Mesenchymal stem cell (in vitro differentiated cells and primary cell): ENCODE data around the gene FCHSD2.

Experiments used
- DNase-seq: peaks from one replicate; pipeline ENCODE4 v3.0.0-alpha.2; 2013
- H2AFZ ChIP-seq: one replicate; pipeline ENCODE4 v1.6.1; 2013; ENCODE audit warnings: low read depth, mild to moderate bottlenecking, control low read depth, inconsistent platforms, low read length, moderate library complexity
- H2AK5ac ChIP-seq: 2 replicates; pipeline ENCODE4 v1.6.1; 2013; ENCODE audit warnings: low read length, moderate library complexity, mild to moderate bottlenecking, inconsistent platforms; ENCODE audit not compliant: severe bottlenecking
- H2BK120ac ChIP-seq: one replicate; pipeline ENCODE4 v1.6.1; 2013; ENCODE audit warnings: low read depth, mild to moderate bottlenecking, inconsistent platforms, low read length, moderate library complexity
- H2BK12ac ChIP-seq, 2 experiments: one replicate each; pipeline ENCODE4 v1.6.1; 2013; ENCODE audit warnings: inconsistent platforms in 2 of 2, low read length in 2 of 2, mild to moderate bottlenecking in 2 of 2, moderate library complexity in 2 of 2, control low read depth in 1 of 2
- H2BK15ac ChIP-seq: one replicate; pipeline ENCODE4 v1.6.1; 2013; ENCODE audit warnings: mild to moderate bottlenecking, low read depth, inconsistent platforms; ENCODE audit not compliant: poor library complexity, severe bottlenecking
- H2BK5ac ChIP-seq: 2 replicates; pipeline ENCODE4 v1.6.1; 2013; ENCODE audit warnings: low read depth, mild to moderate bottlenecking, low read length, control low read depth, inconsistent platforms; ENCODE audit not compliant: poor library complexity, severe bottlenecking
- H3K14ac ChIP-seq, 2 experiments: one replicate each; pipeline ENCODE4 v1.6.1; 2013; ENCODE audit warnings: inconsistent platforms in 2 of 2, low read length in 2 of 2, control low read depth in 1 of 2, mild to moderate bottlenecking in 1 of 2, moderate library complexity in 1 of 2
- H3K18ac ChIP-seq, 2 experiments: one replicate each; pipeline ENCODE4 v1.6.1; 2013; ENCODE audit warnings: inconsistent platforms in 2 of 2, low read length in 2 of 2, control low read depth in 1 of 2, low read depth in 1 of 2, mild to moderate bottlenecking in 1 of 2
- H3K23ac ChIP-seq, 2 experiments: one replicate each; pipeline ENCODE4 v1.6.1; 2013; ENCODE audit warnings: inconsistent platforms in 2 of 2, low read length in 2 of 2, mild to moderate bottlenecking in 2 of 2, moderate library complexity in 2 of 2, control low read depth in 1 of 2
- H3K27ac ChIP-seq: 2 replicates; pipeline ENCODE4 v1.5.1; 2013; ENCODE audit warnings: mild to moderate bottlenecking, moderate library complexity, low read length, control low read depth, inconsistent platforms; ENCODE audit not compliant: poor library complexity, severe bottlenecking
- H3K27me3 ChIP-seq, 2 experiments: 2 replicates each; pipeline versions ENCODE4 v1.6.1 to v1.7.0; 2013; ENCODE audit warnings: low read length in 2 of 2, mild to moderate bottlenecking in 2 of 2, moderate library complexity in 2 of 2, control low read depth in 1 of 2, inconsistent platforms in 1 of 2; ENCODE audit not compliant: control insufficient read depth in 1 of 2, insufficient read depth in 1 of 2
- H3K36me3 ChIP-seq, 2 experiments: 2 replicates each; pipeline versions ENCODE4 v1.6.1 to v1.7.0; 2013; ENCODE audit warnings: low read length in 2 of 2, control low read depth in 1 of 2, inconsistent platforms in 1 of 2, low read depth in 1 of 2, mild to moderate bottlenecking in 1 of 2; ENCODE audit not compliant: insufficient read depth in 2 of 2, control insufficient read depth in 1 of 2
- H3K4ac ChIP-seq, 2 experiments: one replicate each; pipeline ENCODE4 v1.6.1; 2013; ENCODE audit warnings: inconsistent platforms in 2 of 2, low read length in 2 of 2, mild to moderate bottlenecking in 2 of 2, moderate library complexity in 2 of 2, control low read depth in 1 of 2, low read depth in 1 of 2
- H3K4me1 ChIP-seq: 2 replicates; pipeline ENCODE4 v1.6.1; 2013; ENCODE audit warnings: low read depth, low read length, control low read depth; ENCODE audit not compliant: control insufficient read depth, insufficient read depth
- H3K4me2 ChIP-seq: 2 replicates; pipeline ENCODE4 v1.6.1; 2013; ENCODE audit warnings: low read length, mild to moderate bottlenecking, inconsistent platforms; ENCODE audit not compliant: poor library complexity, severe bottlenecking
- H3K4me3 ChIP-seq, 2 experiments: 2 replicates each; pipeline versions ENCODE4 v1.5.1 to v1.7.0; 2013; ENCODE audit warnings: low read length in 2 of 2, mild to moderate bottlenecking in 2 of 2, control low read depth in 1 of 2, low read depth in 1 of 2; ENCODE audit not compliant: insufficient read depth in 1 of 2
- H3K79me1 ChIP-seq: replicated peaks from 2 replicates; pipeline ENCODE4 v1.6.1; 2013; ENCODE audit warnings: mild to moderate bottlenecking, control low read depth, low read length, inconsistent platforms; ENCODE audit not compliant: poor library complexity, severe bottlenecking
- H3K9ac ChIP-seq: 2 replicates; pipeline ENCODE4 v1.7.0; 2013; ENCODE audit warnings: mild to moderate bottlenecking, low read length, moderate library complexity
- H3K9me3 ChIP-seq: 2 replicates; pipeline ENCODE4 v1.7.0; 2013; ENCODE audit warnings: mild to moderate bottlenecking, low read length; ENCODE audit not compliant: control insufficient read depth
- H4K8ac ChIP-seq: one replicate; pipeline ENCODE4 v1.6.1; 2013; ENCODE audit warnings: inconsistent platforms, mild to moderate bottlenecking, low read length, moderate library complexity
- H4K91ac ChIP-seq: one replicate; pipeline ENCODE4 v1.6.1; 2013; ENCODE audit warnings: mild to moderate bottlenecking, low read length, inconsistent platforms
- WGBS: methylation state at CpG from one replicate; pipeline ENCODE4 v1.1.7; 2013; ENCODE audit warnings: mixed read lengths; 5-methylcytosine and 5-hydroxymethylcytosine counted together

FCHSD2 gene

DNA sequence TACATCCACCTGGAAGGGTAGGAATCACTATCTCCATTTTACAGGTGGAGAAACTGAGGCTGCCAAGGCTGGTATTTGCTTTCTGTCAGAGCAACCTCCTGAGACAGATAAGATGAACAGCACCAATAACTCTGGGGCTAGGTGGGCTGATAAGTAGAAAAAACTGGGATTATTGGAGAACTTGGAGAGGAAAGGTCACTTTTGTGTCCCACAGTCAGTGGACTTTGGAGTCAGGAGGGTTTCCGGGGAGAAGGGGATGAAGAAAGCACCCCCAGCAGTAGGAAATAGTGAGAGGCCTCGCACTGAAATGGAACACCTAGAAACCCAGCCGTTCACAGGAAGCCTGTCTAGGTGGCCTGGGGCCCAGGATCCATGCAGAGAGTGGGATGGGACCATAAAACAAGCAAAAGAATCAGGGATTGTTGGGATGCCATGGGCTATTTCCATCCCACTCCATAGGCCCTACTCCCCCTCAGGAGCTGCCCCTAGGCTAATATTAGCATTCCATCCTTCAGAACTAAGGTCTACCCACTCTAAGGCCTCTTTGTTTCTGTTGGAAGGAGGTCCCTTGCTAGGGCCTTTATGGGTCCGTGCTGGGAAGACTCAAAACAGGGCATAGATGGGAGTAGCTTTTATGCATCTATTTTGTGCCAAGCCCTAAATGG lies 31.0 kb upstream of the FCHSD2 start:
- Histone ChIP-seq H3K9ac (no peak overlapping the region), H3K27ac (no peak overlapping the region), H3K4me1 (peaks cover 2% of the 10 kb centered on the region), H3K9me3 (no peaks in the 10 kb centered on the region), H3K27me3 (no peaks in the 10 kb centered on the region), H4K8ac (no peak overlapping the region), H3K23ac (no peak overlapping the region), H2AFZ (no peak overlapping the region), H2AK5ac (no peak overlapping the region), H4K91ac (no peak overlapping the region), H3K36me3 (no peaks in the 10 kb centered on the region), H2BK5ac (no peak overlapping the region), H2BK15ac (no peak overlapping the region), H3K4me3 (no peak overlapping the region), H3K4me2 (no peak overlapping the region), H3K4ac (no peak overlapping the region), H3K14ac (no peak overlapping the region), H2BK12ac (no peak overlapping the region), H3K79me1 (no peaks in the 10 kb centered on the region), H2BK120ac (no peak overlapping the region), H3K18ac (no peak overlapping the region)
- DNase-seq = no peak
- WGBS = 74% methylated on average over 4 of the region's 4 CpGs

- Histone ChIP-seq H3K4ac (no peak overlapping the region), H3K9ac (no peak overlapping the region), H3K14ac (no peak overlapping the region), H3K18ac (no peak overlapping the region), H2AK5ac (no peak overlapping the region), H4K8ac (no peak overlapping the region), H3K36me3 (no peaks in the 10 kb centered on the region), H3K4me3 (no peak overlapping the region), H3K23ac (no peak overlapping the region), H2BK12ac (no peak overlapping the region), H2AFZ (no peak overlapping the region), H3K4me2 (no peak overlapping the region), H3K27ac (no peak overlapping the region), H2BK15ac (no peak overlapping the region), H3K9me3 (no peaks in the 10 kb centered on the region), H2BK120ac (no peak overlapping the region), H3K4me1 (peaks cover 2% of the 10 kb centered on the region), H4K91ac (no peak overlapping the region), H3K27me3 (peaks cover 0 to 3% of the 10 kb centered on the region in 2 experiments), H3K79me1 (no peaks in the 10 kb centered on the region), H2BK5ac (no peak overlapping the region)
- no peak for DNase-seq
- 82% methylated on average over 8 of the region's 8 CpGs for WGBS
Observed at GRCh38 chr11:73171436-73172161, 29.5 kb upstream of the FCHSD2 start.

- no peak overlapping the region for H4K91ac ChIP-seq
- H2BK5ac ChIP-seq = no peak overlapping the region
- H3K27me3 ChIP-seq = peaks cover 0 to 3% of the 10 kb centered on the region in 2 experiments
- DNase-seq = no peak
- H3K9ac ChIP-seq = no peak overlapping the region
- H3K27ac ChIP-seq = no peak overlapping the region
- H2AK5ac ChIP-seq = no peak overlapping the region
- WGBS = 61% methylated on average over 2 of the region's 2 CpGs
- H3K18ac ChIP-seq = no peak overlapping the region
- no peak overlapping the region for H3K4me3 ChIP-seq
- no peak overlapping the region for H4K8ac ChIP-seq
- no peaks in the 10 kb centered on the region for H3K36me3 ChIP-seq
- no peak overlapping the region for H3K14ac ChIP-seq
- no peak overlapping the region for H2BK120ac ChIP-seq
- H2BK12ac ChIP-seq = no peak overlapping the region
- peaks cover 2% of the 10 kb centered on the region for H3K4me1 ChIP-seq
- no peaks in the 10 kb centered on the region for H3K79me1 ChIP-seq
- no peak overlapping the region for H3K4me2 ChIP-seq
- H3K4ac ChIP-seq = no peak overlapping the region
- no peak overlapping the region for H3K23ac ChIP-seq
- no peak overlapping the region for H2AFZ ChIP-seq
- no peak overlapping the region for H2BK15ac ChIP-seq
- no peaks in the 10 kb centered on the region for H3K9me3 ChIP-seq
Observed at GRCh38 chr11:73170140-73170539, 28.0 kb upstream of the FCHSD2 start.

GRCh38 chr11:73168925-73169579 lies 26.9 kb upstream of the FCHSD2 start:
- no peak overlapping the region for H2BK120ac ChIP-seq
- 63% methylated on average over 9 of the region's 11 CpGs for WGBS
- peaks cover 2% of the 10 kb centered on the region for H3K4me1 ChIP-seq
- H3K23ac ChIP-seq = no peak overlapping the region
- H2BK5ac ChIP-seq = no peak overlapping the region
- H3K27ac ChIP-seq = no peak overlapping the region
- H2AFZ ChIP-seq = no peak overlapping the region
- H3K27me3 ChIP-seq = peaks cover 0 to 3% of the 10 kb centered on the region in 2 experiments
- no peak overlapping the region for H2BK12ac ChIP-seq
- no peak overlapping the region for H3K4me2 ChIP-seq
- no peak overlapping the region for H2AK5ac ChIP-seq
- DNase-seq = no peak
- no peaks in the 10 kb centered on the region for H3K9me3 ChIP-seq
- H3K4me3 ChIP-seq = no peak overlapping the region
- no peaks in the 10 kb centered on the region for H3K36me3 ChIP-seq
- no peak overlapping the region for H3K14ac ChIP-seq
- no peak overlapping the region for H4K91ac ChIP-seq
- no peak overlapping the region for H3K9ac ChIP-seq
- H4K8ac ChIP-seq = no peak overlapping the region
- no peak overlapping the region for H2BK15ac ChIP-seq
- H3K18ac ChIP-seq = no peak overlapping the region
- H3K79me1 ChIP-seq = no peaks in the 10 kb centered on the region
- H3K4ac ChIP-seq = no peak overlapping the region
